ENCODE measurements around the gene SOAT2. TPM values are rescaled to one million over a fixed set of nuclear protein-coding genes. Genes with fewer than 3 reads are reported as not detected.

SOAT2 gene
- total RNA-seq, 1 experiment from 2014 or later: not detected

GRCh38 chr12:53170876-53171724 lies 67.8 kb downstream of the SOAT2 start:
- Histone ChIP-seq H3K9me3 (ENCODE audit: control insufficient read depth, insufficient read depth, low read depth, low read length) (no peaks in the 10 kb centered on the region), H3K4me1 (ENCODE audit: control insufficient read depth, insufficient read depth, low read length) (peaks cover 12% of the 10 kb centered on the region), H3K4me3 (ENCODE audit: low read depth in 2 of 2, low read length in 2 of 2) (no peak overlapping the region), H3K27ac (ENCODE audit: low read length) (no peak overlapping the region), H3K36me3 (ENCODE audit: control insufficient read depth, insufficient read depth, low read length) (no peaks in the 10 kb centered on the region), H3K27me3 (ENCODE audit: control insufficient read depth, insufficient read depth, low read length) (no peaks in the 10 kb centered on the region)
- CTCF ChIA-PET: interaction anchor here (1.2 kb wide), 1 partner anchor 12 kb away, joined by 3 read pairs; no protein-coding TSS in a partner anchor
- in situ Hi-C loops (cut with HindIII; ENCODE audit: low pct_unique_long_range_greater_than_20kb, low sequenced_read_pairs): no loop called here
- DNase-seq (ENCODE audit: low read depth, low spot score): no peak
- TF ChIP-seq SIN3A (IDR thresholded peaks at IDR 0.05; ENCODE audit: borderline replicate concordance, insufficient read depth, low read depth, low read length): no peak
- TF ChIP-seq, protein P1, sequence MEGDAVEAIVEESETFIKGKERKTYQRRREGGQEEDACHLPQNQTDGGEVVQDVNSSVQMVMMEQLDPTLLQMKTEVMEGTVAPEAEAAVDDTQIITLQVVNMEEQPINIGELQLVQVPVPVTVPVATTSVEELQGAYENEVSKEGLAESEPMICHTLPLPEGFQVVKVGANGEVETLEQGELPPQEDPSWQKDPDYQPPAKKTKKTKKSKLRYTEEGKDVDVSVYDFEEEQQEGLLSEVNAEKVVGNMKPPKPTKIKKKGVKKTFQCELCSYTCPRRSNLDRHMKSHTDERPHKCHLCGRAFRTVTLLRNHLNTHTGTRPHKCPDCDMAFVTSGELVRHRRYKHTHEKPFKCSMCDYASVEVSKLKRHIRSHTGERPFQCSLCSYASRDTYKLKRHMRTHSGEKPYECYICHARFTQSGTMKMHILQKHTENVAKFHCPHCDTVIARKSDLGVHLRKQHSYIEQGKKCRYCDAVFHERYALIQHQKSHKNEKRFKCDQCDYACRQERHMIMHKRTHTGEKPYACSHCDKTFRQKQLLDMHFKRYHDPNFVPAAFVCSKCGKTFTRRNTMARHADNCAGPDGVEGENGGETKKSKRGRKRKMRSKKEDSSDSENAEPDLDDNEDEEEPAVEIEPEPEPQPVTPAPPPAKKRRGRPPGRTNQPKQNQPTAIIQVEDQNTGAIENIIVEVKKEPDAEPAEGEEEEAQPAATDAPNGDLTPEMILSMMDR (IDR thresholded peaks at IDR 0.05): no peak
- no peak for TF ChIP-seq TCF7L2 (IDR thresholded peaks at IDR 0.05; ENCODE audit: low read depth, low read length)
- BruUV-seq (replicated peaks): no TSS peak
- intact Hi-C loops (cut with micrococcal nuclease; ENCODE audit: unreplicated experiment): no loop called here
- ATAC-seq: no peak
- POLR2A ChIA-PET: interaction anchor here (0.9 kb wide), 1 partner anchor 17 kb away, joined by 7 read pairs; no protein-coding TSS in a partner anchor

- Histone ChIP-seq H3K4me3 (ENCODE audit: low read depth in 2 of 2, low read length in 2 of 2) (no peak overlapping the region), H3K27me3 (ENCODE audit: control insufficient read depth, insufficient read depth, low read length) (no peaks in the 10 kb centered on the region), H3K9me3 (ENCODE audit: control insufficient read depth, insufficient read depth, low read depth, low read length) (no peaks in the 10 kb centered on the region), H3K27ac (ENCODE audit: low read length) (0 out of 2 replicates have a peak overlapping the region, but pooled peaks have one; percentile 3), H3K4me1 (ENCODE audit: control insufficient read depth, insufficient read depth, low read length) (peaks cover 12% of the 10 kb centered on the region), H3K36me3 (ENCODE audit: control insufficient read depth, insufficient read depth, low read length) (no peaks in the 10 kb centered on the region)
- BruUV-seq (replicated peaks): no TSS peak
- intact Hi-C loops (cut with micrococcal nuclease; ENCODE audit: unreplicated experiment) (no loop called here), in situ Hi-C loops (cut with HindIII; ENCODE audit: low pct_unique_long_range_greater_than_20kb, low sequenced_read_pairs) (no loop called here)
- TF ChIP-seq SIN3A (IDR thresholded peaks at IDR 0.05; ENCODE audit: borderline replicate concordance, insufficient read depth, low read depth, low read length) (no peak), POLR2AphosphoS5 (IDR thresholded peaks at IDR 0.05; ENCODE audit: low read depth, low read length) (no peak), REST (IDR thresholded peaks at IDR 0.05; ENCODE audit: insufficient read depth in 1 of 2, low read depth in 2 of 2, low read length in 1 of 2) (no peak), TCF7L2 (IDR thresholded peaks at IDR 0.05; ENCODE audit: low read depth, low read length) (no peak)
- TF ChIP-seq, protein P1 (IDR thresholded peaks at IDR 0.05): no peak
- ATAC-seq (no peak), DNase-seq (ENCODE audit: low read depth, low spot score) (no peak)
- CTCF ChIA-PET: interaction anchor here (1.2 kb wide), 1 partner anchor 13 kb away, joined by 3 read pairs; no protein-coding TSS in a partner anchor
- POLR2A ChIA-PET: no interaction called here
Measured at GRCh38 chr12:53171725-53172329, 68.5 kb downstream of the SOAT2 start.

Measured in Panc1 (cell line).